HG02759 (cell line): Measurements from ENCODE around the gene KIAA1191.

Experiments used
- ATAC-seq: cut with Tn5 transposase; IDR thresholded peaks from one replicate; pipeline ENCODE4 v1.9.1; 2021; ENCODE audit warnings: mild to moderate bottlenecking, moderate library complexity; ENCODE audit not compliant: unreplicated experiment

The KIAA1191 gene

GRCh38 chr5:176366232-176366894, 4.8 kb upstream of the KIAA1191 start:
- ATAC-seq, result no peak

DNA sequence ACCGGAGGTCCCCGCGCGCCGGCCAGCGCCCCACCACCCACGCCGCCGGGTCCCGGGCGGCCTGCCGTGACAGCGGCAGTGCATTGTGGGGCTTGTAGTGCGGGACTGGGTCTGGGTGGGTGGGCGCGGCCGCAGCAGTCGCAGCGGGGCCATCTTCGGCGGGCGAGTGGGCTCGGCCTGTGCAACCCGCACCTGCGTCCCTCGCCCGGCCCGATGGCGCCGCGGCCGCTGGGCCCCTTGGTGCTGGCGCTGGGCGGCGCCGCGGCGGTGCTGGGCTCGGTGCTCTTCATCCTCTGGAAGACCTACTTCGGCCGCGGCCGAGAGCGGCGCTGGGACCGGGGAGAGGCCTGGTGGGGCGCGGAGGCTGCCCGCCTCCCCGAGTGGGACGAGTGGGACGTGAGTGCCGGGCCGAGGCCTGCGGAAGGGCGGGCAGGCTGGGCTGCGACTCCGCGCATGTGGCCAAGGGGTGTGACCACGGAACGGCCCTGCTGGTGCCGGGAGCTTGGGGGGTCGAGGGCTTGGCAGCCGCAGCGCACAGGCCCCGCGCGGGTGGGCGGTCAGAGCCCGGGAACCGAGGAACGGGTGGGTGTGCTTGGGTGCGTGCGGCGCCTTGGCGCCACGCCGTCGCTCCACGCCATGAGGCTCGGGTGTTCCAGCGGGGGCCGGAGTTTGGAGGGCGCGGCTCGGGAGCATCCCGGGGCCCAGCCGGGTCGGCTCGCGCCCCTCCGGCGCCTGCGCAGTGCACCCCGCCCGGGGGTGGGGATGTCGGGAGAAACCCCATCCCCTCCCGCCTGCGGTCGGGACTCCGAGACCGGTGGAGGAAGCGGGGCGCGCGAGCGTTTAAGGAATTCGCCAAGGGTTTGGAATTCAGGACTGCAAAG, 4.0 kb upstream of the KIAA1191 start, which contains the start of gene ARL10:
TSS of gene ARL10 (plus strand) at position 137 of the 881 bp plus-strand sequence. CDS start at position 214, 77 bp downstream.
- peak; percentile 53 for ATAC-seq

DNA sequence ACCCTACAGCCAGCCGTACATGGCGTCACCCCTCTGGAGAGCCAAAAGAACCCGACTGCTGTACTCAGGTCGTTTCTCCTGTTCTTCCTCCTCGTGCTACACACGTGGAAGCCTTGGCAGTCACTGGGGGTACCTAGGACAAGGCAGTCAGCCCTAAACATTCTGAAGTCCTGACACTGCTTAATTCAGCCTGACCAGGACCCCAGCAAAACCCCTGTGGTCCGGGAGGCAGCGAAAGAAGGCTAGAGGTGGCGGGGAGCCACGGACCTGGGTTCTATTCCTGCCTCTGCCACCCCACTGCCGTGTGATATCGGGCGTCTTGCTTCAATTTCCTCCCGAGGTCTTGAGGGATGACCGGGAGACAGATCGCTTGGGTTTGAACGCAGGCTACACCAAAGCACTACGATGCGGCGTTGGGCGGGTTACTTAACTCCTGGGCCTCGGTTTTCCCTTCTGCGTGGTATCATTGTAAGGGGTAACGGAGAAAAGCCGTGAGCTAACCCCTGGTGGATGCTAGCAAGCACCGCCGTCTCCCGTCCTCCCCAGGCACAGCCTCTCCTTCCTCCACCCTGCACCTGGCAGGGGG, 3.3 kb upstream of the KIAA1191 start:
- ATAC-seq, result no peak

- peak; percentile 1 for ATAC-seq
Observed at GRCh38 chr5:176362233-176362490, 598 bp upstream of the KIAA1191 start.

GRCh38 chr5:176360894-176361436, 599 bp downstream of the KIAA1191 start:
- peak; percentile 12 for ATAC-seq

DNA sequence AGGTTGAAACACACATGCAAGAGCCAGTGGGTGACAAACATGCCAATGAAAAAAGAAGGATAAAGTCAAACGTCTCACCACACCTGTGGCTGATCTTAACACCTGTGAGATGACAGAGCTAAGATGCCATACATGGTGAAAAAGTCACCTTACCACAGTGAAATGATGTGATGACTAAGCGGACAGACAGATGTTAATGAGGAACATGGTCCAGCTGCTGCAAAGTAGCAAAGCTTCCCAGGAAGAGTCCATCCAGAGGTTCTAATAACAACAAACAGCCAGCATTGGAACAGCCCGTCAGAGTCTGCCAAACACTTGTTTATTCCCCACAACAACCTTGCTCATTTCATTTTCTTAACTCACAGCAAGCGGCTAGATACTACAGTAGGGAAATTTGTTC, 1.9 kb downstream of the KIAA1191 start:
- no peak for ATAC-seq

DNA sequence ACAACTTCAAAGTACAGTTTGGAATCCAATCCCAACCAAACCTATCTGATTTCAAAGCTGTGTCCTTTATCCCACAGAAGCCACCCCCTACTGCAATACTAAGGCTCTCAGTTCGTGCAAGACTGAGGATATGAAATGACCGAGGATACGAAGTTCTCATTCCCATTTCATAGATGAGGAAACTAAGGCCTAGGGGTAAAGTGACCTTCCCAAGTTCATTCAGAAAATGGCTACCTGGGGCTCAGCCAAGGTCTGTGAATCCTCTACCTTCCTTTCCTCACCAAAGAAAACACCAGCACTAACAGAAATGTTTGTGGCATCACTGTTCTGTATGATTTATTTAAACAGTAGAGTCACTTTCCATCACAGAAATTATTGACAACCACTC, 5.4 kb downstream of the KIAA1191 start:
- no peak for ATAC-seq

- ATAC-seq, result no peak
Observed at GRCh38 chr5:176355400-176356178, 6.0 kb downstream of the KIAA1191 start.

DNA sequence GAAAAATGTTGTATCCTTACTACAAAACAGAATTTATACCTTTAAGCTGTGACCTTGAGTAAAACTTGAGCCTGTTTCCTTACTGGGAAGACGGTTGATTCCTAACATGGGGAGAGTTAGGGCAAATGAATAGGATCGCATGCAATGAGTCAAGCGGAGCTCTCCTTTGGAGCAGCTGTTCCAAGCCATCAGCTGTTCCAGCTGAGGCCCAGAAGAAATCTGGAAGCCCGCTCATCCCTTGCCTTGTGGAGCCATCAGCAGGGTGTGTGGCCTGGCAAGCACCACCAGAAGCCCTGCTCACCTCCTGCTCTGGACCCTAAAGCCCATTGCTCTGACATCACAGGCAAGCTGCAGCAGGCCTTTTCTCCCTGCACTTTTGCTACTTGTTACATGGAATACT, 8.0 kb downstream of the KIAA1191 start:
- ATAC-seq, result no peak

GRCh38 chr5:176352116-176352878, 9.3 kb downstream of the KIAA1191 start:
- peak; percentile 72 for ATAC-seq

GRCh38 chr5:176350416-176350815, 11.1 kb downstream of the KIAA1191 start:
- ATAC-seq, result no peak

DNA sequence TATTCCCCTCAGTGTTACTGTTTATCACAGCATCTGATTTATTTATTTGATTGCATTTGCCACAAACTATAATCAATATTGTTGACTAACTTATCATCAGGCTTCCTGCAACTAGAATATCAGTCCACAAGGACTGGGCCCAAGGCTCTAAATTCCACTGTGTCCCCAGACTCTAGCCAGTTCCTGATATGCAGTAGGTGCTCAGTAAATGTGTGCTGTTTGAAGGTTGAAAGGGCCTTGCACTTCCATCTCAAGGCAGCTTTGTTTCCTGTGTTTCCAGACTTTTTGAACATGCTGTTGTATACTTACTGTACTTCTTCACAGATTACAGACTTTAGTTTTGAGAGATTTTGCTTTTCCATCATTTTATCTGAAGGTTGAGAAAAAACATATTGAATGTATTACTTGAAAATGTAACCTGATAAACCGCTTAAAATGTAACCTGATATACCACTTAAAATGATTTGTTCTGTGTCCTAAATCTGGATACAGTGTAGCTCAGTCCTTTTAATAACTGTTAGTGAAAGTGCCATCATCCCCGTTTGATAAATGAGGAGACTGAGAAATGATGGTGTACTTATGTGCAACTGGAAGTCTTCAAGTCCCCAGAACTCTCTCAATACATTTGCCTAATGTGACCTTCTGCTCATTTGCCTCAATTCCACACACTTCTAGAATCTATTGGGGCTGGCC, 18.7 kb downstream of the KIAA1191 start:
- ATAC-seq, result no peak

DNA sequence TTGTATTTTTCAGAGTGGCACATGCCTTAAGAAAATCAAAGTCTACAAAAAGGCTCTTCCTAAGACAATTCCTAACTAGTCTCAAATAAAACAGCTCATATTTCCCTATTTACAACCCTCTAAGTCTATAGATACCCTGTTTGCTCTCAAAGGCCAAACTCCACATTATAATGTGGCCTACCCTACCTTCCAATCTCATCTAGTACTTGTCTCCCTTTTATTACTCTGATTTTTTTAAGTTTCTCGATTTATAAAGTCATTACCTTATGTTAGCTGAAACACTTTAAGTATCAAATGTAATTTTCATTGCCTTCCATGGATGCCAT, 19.4 kb downstream of the KIAA1191 start:
- no peak for ATAC-seq

GRCh38 chr5:176341325-176342157, 20.0 kb downstream of the KIAA1191 start:
- no peak for ATAC-seq

DNA sequence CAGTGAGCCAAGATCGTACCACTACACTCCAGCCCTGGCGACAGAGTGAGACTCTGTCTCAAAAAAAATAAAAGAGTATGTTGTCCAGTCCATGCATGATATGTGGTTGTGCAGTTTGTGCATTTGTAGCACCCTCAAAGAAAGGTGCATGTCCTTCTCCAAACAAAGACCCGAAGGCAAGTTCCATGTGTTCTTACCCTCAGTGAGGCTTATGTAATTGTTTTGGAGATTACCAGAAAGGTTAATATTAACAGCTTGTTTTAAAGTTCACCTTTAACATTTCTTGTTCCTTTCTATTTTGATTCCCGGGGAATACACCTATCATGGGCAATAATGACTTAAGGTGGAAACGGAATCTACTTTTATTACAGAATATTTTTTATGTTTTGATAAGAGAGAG, 22.3 kb downstream of the KIAA1191 start:
- no peak for ATAC-seq

GRCh38 chr5:176337913-176338312, 23.7 kb downstream of the KIAA1191 start:
- no peak for ATAC-seq

DNA sequence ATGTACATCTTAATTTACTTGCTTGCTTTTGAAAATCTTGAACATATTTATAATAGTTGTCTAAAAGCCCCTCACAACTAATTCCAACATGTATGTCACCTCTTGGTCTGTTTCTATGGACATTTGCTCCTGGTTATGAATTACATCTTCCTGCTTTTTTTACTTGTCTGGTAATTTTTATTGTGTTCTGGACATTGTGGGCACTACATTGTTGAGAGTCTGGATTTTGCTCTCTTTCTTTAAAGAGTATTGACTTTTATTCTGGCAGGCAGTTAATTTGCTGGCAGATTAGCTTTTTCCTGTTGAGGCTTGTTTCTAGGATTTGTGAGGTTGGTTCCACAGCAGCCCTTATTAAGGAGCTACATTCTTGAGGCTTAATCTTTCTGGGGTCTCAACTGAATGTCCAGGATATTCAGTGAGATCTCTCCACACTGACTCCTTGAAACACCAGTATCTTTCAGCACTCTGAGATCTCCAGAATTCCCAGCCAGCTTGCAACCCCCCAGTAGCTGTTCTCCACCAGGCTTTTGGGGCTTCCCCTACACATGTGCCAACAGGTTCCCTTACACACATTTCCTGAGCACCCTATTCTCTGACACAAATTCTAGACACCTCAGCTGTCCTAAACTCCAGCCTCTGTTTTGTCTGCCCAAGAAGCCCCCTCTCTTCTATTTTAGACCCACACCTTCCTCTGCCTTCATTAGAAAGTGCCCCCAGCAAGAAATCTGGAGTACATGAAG, 27.4 kb downstream of the KIAA1191 start:
- ATAC-seq, result no peak

GRCh38 chr5:176320577-176320976, 41.0 kb downstream of the KIAA1191 start:
- no peak for ATAC-seq
